Fibroblast of pulmonary artery (primary cell): ENCODE results near the gene MPO.

Experiments
- DNase-seq: peaks from one replicate; pipeline ENCODE4 v3.0.0-alpha.2; 2010; ENCODE audit warnings: low read depth
- H3K4me3 ChIP-seq: replicated peaks from 2 replicates; pipeline ENCODE4 v1.5.1; 2011; ENCODE audit warnings: low read depth, mild to moderate bottlenecking, control low read depth, low read length, moderate library complexity
- CTCF ChIP-seq: IDR thresholded peaks from 2 replicates; pipeline ENCODE4 v1.5.1; 2011; ENCODE audit warnings: mild to moderate bottlenecking, control low read depth, low read length, inconsistent platforms; ENCODE audit errors: missing control alignments

Gene MPO

GRCh38 chr17:58280480-58281217 lies at the start of gene MPO:
MPO (minus strand) TSS chr17:58280935; CDS start chr17:58280758, 177 bp downstream.
- no peak for TF ChIP-seq CTCF
- no peak within 1 kb of the TSS for H3K4me3 ChIP-seq
- DNase-seq = no peak

- DNase-seq = no peak
These were observed 49.2 kb upstream of the MPO start for GRCh38 chr17:58329810-58330537.

GRCh38 chr17:58329035-58329809 lies 48.5 kb upstream of the MPO start:
- DNase-seq = no peak
- no peak overlapping the region for H3K4me3 ChIP-seq
- peak; percentile 16 for TF ChIP-seq CTCF

More at GRCh38 chr17:58329810-58330537, 49.2 kb upstream of the MPO start:
- H3K4me3 ChIP-seq = no peak overlapping the region
- no peak for TF ChIP-seq CTCF

GRCh38 chr17:58328195-58329034 lies 47.7 kb upstream of the MPO start, which contains the start of gene TSPOAP1:
TSPOAP1 (minus strand) TSS chr17:58328795; CDS start chr17:58327920, 875 bp downstream.
- no peak for TF ChIP-seq CTCF
- no peak for DNase-seq
- H3K4me3 ChIP-seq = no peak within 1 kb of the TSS

- H3K4me3 ChIP-seq = no peak overlapping the region
- DNase-seq = no peak
- no peak for TF ChIP-seq CTCF
These were observed 46.8 kb upstream of the MPO start for GRCh38 chr17:58327363-58328194.
